SIG-M5 treated with dmso at 0.1 percent for 504 hours (cell line): ENCODE results near the gene MTA1.
A peak's percentile ranks its signal among the peaks of the same experiment; 100 is the strongest.

Source experiments
- DNase-seq: peaks from one replicate; lab custom pipeline; 2025; ENCODE audit not compliant: unreplicated experiment; lab: John Stamatoyannopoulos, UW

Gene MTA1

DNA sequence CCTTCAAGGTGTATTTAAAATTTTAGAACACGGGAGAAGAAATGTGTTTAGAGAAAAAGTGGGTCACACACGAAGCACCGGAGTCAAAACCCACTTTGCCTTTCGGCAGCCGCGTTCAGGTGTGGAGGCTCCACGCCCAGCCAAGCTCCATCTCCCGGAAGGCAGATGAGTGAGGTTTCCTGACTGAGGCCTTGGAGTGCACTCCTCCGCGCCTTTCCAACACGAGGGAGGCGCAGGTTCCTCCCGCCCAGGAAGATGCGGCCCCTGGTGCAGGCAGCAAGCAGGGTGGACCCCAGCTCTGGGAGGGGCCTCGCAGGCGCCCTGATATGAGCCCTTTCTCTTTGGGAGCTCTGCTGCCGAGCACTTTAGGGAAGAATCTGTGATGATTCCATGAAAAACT is 22.5 kb downstream of the MTA1 start:
- no peak for DNase-seq

DNA sequence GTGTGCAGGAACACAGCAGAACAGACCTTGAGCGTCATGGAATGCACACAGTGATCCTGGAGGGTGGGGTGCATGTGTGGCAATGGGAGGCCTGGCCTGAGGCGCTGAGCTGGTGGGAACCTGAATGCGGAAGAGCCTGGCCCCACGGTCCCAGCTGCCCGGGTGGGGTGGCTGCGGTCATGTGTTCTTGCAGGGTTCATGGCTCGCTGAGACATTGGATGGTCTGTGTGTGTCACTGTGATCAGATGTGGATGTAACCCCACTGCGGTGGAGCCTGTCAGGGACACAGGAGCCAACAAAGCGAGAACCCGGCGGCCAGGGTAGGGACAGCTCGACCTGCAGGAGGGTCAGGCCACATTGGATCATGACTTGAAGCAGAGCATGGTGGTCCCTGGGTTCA is 23.2 kb downstream of the MTA1 start:
- DNase-seq = no peak

DNA sequence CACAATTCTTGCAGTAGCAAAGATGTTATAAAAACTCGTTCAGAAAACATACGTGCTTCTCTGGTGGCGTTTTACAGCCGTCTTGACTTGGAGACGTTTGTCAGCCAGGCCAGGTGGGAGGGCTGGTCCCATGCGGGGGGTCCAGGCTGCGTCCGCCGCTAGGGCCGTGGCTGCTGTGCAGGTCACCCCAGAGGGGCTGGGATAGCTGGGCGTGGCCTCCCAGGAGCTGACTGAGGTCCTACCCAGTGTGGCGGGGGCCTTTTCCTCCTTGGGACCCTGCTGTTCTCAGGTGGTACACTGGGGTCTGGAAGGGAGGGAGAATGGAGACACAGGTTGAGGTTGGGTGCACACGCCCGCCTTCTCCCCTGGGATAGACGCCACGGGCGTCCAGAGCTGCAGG is 25.2 kb downstream of the MTA1 start:
- no peak for DNase-seq

DNA sequence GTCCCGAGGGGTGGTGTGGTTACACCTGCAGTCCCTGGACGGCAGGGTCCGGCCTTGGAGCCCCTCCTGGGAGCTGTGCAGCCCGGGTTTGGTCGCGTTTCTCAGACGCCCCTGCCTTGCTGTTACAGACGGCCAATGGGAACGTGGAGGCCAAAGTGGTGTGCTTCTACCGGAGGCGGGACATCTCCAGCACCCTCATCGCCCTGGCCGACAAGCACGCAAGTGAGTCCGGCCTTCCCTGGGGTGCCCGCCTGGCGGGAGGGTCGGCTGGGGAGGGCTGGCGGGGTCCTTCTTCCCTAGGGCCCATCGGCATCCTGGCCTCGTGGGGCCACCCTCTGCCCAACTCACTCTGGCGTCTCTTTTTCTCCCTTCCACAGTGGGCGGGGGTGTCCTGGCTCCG is 25.7 kb downstream of the MTA1 start:
- DNase-seq = no peak

DNA sequence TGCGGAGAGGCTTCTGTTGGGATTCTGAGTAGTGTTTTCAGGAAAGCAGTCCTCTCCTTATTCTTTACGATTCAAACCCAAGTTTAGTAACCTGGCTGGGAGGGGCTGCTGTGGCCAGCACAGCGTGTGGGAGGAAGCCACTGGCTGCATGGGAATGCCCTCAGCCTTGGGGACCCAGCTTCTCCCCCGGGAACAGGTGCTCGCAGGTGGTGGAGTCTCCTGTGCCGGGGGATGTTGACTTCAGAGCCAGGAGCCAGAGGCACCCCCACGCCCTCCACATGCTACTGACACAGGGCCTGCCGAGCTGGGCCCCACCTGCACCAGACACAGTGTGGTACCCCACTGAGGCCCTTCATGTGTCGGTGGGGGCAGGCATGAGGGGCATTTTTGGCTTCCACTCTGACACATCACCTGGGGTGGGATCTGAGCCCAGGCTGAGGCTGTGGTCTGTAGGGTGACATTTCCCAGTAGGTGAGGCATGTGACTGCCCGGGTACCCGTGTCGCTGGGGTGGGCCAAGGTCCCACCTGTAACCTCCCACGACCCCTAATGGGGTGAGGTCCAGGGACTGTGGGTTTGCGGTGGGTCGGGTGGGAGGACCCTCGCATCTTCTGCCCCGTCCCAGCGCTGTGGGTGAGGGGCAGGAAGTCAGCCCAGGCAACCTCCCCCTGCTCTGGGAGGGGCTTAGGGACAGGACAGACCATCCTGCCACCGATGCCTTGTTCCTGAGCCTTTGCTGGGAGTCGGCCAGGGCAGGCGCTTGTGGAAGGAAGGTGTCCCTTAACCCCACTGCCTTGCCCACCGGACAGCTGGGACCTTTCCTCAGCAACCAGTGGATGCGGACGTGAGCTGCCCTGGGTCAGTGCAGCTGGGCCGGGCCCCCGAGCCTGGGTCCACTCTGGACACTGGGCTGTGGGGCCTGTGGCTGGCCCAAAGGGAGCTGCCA is 26.5 kb downstream of the MTA1 start:
- DNase-seq = no peak

DNA sequence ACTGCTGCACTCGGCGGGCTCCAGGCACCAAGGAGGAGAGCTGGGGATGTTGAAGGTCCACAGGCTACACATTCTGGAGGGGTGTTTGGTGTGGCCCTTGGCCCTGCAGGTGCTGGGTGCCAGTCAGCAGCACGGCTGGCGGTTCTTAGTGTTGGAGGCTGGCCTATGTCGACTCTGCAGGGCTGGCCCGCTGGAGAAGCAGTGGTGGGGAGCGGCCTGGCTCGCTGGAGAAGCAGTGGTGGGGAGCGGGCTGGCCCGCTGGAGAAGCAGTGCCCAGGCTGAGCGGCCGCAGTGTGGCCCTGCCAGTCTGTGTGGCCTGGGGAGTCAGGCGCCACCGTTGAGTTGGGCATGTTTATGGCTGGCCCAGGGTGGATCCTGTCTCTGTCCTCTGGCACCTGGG is 27.3 kb downstream of the MTA1 start:
- DNase-seq = no peak

DNA sequence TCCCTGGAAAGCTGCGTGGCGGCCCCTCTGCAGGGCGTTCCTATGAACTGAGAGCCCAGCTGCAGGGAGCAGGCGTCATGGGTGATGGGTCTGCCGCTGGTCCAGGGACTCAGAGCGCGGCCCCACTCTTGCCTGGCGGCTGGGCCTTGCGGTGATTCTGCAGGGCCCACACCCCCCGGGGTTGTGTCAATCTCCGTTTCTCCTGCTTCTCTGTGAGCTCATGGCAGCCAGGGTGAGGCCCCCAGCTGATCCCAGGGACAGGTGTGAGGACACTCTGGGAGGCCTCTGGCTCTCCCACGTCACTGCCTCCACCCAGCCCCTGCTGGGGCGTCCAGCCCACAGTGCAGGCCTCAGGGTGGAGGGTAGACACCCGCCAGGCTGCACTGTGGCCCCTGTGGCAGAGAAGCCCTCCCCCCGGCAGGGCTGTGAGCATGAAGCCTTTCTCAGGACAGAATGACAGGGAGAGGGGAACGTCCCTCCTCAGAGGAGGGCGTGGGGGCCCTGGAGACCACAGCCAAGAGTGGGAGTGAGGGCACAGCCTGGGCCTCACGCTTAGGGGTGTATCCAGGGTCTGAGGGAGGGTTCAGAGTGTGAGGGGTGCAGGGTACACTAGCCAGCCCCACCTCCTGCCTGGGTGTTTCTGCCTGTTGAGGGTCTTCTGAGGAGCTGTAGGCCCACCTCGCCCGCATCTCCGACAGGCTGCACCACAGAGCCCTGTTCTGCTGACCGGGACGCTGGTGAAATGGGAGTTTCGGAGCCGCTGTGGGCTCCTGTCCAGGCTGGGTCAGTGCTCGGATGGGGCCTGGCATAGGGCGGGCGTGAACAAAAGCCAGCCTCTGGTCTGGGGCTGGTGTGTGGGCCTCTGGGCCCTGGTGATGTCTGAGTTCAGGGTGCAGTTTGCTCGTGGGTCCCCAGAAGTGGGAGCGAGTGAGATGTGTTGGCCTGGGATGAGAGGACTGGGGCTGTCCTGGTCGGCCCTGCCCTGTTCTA is 28.3 kb downstream of the MTA1 start:
- no peak for DNase-seq

DNA sequence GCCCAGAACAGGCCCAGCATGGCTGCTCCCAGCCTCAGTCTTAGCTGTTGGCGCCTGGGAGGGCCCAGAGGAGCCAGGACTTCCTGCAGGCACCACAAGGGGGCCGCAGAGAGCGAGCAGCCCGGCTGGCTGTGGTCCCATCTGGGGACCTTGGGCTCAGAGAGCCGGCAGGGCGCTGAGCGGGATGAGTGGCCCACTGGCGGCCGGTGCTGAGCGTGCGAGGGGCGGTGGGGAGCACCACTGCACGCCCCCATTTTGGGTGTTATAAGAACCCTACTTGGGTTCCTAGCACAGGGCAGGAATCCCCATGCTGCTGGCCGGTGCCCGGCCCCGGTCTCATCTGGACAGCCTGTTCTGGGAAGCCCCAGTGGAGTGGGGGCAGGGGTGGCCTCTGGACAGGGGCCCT is 29.1 kb downstream of the MTA1 start:
- DNase-seq = peak; percentile 5

DNA sequence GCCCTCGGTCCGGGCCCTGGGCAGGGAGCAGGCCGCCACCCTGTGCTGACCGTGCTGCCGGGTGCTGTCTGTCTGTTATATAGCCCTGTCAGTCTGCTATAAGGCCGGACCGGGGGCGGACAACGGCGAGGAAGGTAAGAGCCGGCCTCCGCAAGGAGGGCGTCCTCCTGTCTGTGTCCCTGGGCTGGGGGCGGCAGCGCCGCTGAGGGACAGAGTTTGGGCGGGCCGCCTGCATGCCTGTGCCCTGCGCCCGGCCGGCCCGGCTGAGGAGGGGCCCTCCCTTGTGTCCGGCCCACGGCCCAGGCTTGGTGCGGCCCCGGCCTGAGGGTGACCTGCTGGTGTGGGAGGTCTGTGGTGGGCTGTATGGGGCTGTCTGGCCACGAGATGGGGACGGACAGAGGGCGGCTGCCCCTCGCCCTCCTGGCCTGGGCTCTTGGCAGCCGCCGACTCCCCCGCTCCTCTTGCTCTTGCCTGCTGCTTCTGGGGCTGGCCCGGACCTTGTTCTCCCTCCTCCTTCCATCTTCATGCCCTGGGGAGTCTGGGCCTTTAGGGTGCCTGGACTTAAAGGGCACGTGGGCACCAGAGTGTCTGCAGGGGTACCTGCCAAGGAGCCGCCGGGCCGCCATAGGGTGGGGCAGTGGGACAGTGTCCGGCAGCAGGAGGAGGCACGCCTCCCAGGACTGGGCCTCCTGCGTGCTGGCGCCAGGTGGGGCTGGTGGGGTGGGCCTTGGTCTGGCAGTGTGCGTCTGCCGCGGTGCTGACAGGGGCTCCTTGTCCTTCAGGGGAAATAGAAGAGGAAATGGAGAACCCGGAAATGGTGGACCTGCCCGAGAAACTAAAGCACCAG is 29.9 kb downstream of the MTA1 start:
- no peak for DNase-seq

DNA sequence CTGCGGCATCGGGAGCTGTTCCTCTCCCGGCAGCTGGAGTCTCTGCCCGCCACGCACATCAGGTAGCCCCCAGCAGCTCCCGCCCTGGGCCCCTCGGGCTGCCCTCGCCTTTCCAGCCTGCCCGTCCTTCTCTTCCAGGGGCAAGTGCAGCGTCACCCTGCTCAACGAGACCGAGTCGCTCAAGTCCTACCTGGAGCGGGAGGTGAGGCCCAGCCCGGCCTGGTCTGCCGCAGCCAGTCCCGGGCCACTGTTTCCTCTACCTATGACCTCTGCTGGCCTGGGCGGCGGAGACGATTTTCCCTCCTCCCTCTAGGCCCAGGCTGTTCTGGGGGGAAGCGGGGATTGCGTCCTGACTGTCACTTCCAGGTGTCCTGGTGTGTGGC is 30.5 kb downstream of the MTA1 start:
- no peak for DNase-seq

DNA sequence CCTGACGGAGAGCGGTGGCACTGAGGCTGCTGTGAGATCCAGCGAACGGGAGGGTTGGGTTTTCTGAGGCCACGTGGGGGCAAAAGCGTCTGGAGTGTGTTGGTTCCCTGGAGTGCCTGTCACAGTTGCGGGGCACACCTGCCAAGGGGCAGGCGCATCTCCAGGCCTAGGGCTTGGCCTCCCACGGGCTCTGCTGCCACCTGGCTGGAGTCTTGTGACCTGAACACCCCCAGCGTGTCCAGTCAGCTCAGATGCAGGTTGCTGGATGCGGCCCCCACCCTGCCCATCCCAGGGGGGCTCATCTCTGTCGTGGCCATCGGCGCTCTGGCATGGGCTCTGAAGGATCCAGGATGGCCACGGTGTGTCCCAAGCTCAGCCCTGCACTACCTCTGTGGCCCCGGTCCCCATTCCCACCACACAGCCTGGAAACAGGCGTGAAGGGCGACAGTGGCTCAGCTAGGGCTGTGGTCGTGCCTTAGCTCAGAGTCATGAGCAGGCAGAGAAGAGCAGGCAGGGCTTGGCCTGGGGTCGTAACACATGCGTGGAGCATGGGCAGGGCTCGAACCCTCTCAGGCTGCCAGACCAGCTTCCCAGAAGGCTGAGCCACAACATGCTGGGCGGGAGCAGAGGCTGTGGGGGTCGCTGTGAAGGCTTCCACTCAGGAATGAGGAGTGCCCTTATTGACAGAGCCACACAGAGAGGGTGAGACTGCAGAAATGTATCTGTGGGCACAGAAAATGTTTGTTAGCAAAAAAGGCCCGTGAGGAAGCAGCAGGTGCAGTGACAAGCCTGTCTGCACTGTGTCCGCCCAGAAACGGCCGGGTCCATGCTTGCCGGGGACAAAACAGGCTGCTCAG is 31.5 kb downstream of the MTA1 start:
- DNase-seq = no peak

DNA sequence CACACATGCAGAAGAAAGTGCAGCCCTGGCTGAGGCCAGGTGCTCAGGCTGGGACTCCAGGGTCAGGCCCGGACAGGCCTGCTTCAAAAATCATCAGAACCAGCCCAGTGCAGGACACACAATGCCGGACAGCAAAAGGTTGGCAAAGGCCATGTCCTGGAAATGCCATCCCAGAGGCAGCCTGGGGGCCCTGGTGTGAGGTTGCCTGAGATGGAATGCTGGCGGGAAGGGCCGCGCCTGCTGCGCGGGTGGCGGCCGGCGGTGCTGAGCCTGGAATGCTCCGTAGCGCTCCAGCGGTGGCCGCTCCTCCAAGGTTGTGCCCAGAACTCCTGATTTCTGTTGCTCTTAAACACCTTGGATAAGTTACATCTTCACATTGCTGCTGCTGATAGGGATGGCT is 33.3 kb downstream of the MTA1 start:
- no peak for DNase-seq

DNA sequence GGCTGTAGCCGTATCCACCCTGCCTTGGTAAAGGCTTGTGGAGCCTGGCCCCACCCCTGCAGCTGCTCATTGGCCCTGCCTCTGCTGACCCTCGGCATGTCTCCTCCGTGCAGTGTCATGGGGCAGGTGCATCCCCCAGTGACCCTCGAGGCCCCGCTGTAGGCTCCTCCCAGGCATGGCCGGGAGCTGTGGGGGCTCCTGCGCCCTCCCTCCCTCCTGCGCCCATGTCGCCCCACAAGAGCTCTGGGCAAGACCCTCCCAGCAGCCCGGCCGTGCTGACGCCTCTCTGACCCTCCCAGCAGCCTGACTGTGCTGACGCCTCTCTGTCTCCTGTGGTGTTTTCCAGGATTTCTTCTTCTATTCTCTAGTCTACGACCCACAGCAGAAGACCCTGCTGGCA is 34.2 kb downstream of the MTA1 start:
- no peak for DNase-seq

DNA sequence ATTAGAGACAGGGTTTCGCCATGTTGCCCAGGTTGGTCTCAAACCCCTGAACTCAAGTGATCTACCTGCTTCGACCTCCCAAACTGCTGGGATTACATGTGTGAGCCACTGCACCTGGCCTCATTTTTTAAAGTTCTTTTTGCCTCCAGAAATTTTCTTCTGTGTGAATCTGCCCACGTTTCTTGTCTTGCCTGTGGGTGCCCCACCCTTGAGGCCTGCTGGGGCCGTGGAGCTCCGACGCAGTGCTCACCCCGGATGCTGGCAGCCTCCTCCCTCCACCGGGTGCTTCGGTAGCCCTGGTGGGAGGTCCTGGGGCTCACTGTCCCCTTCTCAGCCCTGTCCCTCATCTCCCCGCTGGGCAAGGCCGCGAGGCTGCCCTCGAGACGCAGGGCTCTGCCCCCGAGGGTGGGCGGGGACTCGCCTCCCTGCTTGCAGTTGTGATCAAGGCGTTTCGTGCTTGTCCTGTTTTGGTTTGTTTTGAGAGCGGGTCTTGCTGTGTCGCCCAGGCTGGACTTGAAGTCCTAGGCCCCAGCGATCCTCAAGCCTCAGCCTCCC is 35.5 kb downstream of the MTA1 start:
- no peak for DNase-seq

DNA sequence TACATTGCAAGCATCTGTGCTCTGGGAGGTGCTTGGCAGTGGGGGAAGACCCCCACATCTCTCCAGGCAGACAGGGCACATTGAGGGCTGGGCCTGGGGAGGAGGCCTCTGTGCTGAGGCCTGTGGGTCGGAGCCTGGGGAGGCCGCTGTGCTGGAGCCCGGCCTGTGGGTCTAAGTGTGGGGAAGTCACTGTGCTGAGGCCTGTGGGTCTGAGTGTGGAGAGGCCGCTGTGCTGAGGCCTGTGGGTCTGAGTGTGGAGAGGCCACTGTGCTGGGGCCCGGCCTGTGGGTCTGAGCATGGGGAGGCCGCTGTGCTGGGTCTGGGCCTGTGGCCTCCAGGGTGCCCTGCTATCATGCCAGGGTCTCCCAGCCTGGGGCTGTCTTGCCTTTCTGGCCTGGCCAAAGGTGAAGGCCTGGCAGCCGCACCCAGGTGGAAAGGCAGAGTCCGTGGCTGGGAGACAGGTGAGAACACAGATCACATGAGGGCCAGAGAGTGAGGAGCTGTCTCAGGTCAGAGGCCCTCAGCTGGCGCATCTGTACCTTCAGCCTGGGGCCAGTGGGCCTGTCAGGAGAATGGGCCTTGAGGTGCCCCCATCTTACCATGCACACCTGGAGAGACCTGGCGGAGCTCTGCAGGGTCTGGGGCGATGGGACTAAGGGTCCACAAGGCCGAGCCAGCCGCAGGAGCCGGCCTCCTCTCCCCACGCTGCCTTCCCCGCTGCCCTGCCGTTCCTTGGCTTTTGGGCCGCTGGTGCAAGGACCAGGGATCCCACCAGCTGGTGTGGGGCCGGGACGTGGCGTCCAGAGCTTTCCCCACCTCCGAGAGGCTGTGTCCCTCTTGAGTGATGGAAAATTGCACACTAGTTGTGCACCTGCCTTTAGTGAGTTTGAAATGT is 36.4 kb downstream of the MTA1 start:
- DNase-seq = no peak

DNA sequence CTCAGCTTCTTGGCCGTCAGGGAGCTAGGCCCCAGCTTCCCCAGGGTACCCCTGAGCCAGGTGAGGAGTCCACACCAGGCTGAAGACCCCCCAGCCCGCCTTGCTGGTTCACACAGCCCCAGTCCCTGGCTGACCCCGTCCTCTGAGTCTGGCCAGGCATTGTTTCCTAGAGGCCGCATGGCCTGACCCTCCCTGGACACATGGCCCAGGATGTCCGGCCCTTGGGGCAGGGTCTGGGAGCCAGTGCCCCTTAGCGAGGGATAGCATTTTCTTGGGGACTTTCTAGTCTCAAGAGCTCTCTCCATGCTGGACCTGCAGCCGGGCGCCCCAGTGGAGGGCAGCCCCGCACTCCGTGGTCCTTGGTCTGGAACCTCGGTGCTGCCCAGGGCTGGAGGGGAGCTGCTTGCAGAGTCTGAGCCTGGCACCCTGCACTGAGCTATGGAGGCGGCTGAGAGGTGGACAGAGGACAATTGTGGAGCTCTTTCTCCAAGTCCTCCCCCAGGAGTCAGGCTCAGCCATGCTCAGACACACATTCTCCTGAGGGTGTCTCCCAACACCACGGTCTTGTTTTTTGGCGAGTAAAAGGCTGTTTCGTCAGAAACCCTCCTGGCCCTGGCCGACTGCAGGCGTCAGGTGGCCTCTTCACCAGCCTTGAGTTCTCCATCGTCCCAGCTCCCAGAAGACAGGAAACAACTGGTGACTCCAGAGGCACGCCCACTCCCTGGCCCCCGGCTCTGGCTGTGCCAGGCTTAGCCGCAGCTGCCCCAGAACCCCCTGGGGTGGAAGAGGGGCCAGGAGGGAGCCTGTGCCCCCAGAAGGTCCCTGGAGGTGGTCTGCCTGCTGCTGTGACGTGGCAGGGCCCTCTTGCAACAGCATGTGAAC is 37.4 kb downstream of the MTA1 start:
- no peak for DNase-seq

DNA sequence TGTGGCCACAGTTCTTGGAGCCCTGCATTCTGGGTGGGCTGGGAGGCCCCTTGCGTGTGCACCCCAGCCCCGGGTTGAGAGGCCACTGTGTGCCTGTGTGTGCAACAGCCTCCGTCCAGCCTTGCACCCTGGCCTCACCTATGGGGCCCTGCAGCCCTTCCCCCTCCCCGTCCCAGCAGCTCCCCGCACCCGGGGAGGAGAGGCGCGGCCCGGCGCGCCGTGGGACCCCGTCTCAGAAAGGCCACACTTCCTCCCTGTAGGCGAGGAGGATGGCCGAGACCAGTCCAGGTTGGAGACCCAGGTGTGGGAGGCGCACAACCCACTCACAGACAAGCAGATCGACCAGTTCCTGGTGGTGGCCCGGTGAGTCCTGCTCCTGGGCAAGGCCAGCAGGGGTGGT is 38.4 kb downstream of the MTA1 start:
- no peak for DNase-seq

DNA sequence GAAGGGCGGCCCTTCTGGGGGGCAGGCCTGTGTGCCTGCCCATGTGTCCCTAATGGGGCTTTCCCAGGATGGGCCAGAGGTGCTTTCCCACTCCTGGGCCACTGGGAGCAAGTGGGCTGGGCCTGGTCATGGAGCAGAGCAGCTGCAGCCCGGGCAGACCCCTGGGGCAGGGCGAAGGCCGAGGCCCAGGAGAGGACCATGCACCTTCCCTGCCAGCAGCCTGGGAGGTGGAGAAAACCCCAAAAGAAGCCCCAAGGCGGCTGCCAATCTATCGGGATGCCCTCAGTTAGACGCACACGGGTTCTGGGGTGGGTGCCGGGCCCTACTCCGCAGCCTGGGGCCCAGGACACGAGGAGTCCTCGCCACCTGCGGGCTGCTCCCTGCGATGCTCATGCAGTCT is 38.9 kb downstream of the MTA1 start:
- DNase-seq = no peak
